ENCODE data around the gene RCC1.
"Not testable (repeated sequence)": the region's sequence is repeated elsewhere in the genome, so short reads cannot be mapped to it uniquely, and the experiment has no call there.

The RCC1 gene, protein sequence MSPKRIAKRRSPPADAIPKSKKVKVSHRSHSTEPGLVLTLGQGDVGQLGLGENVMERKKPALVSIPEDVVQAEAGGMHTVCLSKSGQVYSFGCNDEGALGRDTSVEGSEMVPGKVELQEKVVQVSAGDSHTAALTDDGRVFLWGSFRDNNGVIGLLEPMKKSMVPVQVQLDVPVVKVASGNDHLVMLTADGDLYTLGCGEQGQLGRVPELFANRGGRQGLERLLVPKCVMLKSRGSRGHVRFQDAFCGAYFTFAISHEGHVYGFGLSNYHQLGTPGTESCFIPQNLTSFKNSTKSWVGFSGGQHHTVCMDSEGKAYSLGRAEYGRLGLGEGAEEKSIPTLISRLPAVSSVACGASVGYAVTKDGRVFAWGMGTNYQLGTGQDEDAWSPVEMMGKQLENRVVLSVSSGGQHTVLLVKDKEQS

DNA sequence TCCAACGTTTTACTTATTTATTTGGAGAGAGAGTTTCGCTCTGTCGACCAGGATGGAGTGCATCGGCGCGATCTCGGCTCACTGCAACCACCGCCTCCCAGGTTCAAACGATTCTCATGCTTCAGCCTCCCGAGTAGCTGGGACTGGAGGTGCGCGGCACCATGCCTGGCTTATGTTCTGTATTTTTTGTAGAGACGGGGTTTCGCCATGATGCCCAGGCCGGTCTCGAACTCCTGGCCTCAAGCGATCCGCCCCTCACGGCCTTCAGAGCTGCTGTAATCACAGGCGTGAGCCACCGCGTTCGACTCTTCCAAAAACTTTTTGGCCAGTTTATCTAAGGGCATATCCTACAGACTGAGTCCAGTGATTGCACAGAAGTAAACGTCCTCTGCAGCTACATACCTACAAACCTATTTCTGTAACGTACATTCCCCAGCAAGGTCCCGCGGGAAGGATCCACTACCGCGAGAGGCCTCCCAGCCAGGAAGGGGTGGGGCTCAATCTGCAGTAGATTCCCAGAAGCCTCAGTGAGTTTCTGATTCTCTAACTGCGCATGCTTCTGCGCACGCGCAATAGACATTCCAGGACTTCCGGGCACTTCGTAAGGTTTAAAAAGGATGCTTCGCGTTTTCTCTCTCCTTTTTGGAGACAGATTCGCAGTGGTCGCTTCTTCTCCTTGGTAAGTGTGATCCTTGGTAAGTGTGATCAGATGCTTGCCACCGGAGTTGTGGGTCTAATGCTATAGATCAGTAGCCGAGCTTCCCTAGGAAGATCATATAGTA lies at the start of gene RCC1:
TSS of gene RCC1 (plus strand) at position 638 of the 782 bp plus-strand sequence. CDS start 23,824 bp downstream, outside the sequence.
- DNase-seq (ENCODE audit: low spot score), result peak; percentile 99

DNA sequence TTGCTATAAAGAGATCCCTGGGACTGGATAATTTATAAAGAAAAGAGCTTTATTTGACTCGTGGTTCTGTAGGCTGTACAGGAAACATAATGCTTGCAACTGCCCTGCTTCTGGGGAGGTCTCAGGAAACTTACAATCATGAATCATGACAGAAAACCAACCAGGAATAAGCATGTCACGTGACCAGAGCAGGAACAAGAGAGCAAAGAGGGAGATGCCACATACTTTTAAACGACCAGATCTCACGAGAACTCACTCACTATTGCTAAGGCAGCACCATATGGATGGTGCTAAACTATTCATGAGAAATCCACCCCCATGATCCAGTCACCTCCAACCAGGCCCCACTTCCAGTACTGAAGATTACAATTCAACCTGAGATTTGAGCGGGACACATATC lies 49.8 kb upstream of the RCC1 start:
- no peak for DNase-seq (ENCODE audit: low spot score)

DNA sequence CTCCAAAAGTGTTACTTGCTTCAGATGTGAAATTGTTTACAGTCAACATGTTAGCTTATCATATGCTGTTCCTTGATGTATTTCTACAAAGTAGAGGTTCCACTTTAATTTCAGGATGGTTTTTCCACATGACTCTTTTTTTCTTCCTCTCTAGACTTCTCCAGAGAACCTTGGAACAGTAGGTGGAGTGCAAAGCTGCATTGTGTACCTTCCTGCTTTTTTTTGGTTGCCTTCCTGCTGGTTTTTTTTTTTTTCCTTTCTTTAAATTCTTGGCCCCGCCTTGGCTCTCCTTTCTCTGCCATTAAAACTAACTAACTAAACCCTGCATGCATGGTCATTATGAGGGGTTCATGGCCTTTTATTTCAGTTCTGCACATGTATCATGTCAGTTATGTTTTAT lies 48.2 kb upstream of the RCC1 start:
- no peak for DNase-seq (ENCODE audit: low spot score)

DNA sequence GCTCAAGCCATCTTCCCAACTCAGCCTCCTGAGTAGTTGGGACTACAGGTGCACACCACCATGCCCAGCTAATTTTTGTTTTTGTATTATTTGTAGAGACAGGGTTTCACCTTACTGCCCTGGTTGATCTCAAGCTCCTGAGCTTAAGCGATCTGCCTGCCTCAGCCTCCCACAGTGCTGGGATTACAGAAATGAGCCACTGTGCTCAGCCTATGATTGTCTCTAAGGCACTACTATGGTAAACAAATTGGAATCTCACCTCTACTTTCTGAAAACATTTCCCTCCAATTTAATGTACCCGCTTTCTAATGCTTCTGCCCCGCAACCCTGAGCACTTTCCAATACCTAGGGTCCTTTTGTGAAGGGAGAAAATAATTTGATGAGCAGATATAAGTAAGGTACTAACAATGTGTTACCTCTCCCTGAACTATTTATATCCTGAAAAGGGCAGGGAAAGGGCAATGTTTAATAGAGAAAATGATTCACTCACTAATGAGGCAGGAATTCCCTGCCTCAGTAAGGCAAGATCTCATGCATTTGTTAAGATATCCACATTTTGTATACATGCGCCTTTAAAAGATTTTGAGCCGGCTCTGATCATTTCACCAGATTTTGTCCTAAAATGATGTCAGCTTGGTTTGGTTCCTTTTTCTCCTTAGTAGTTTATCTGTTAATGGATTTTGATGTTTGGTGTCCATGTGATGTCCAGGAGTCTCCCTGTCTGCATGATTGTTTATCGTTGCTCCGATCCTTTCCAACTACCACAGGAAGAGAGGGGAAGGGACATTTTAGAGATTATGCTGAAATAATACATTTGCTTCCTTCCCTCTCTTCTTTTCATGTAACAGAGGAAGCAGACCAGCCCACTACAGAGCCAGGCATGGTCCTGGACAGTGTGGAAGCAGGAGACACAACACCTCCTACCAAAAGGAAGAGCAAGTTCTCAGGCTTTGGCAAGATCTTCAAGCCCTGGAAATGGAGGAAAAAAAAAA lies 47.3 kb upstream of the RCC1 start:
- no peak for DNase-seq (ENCODE audit: low spot score)

DNA sequence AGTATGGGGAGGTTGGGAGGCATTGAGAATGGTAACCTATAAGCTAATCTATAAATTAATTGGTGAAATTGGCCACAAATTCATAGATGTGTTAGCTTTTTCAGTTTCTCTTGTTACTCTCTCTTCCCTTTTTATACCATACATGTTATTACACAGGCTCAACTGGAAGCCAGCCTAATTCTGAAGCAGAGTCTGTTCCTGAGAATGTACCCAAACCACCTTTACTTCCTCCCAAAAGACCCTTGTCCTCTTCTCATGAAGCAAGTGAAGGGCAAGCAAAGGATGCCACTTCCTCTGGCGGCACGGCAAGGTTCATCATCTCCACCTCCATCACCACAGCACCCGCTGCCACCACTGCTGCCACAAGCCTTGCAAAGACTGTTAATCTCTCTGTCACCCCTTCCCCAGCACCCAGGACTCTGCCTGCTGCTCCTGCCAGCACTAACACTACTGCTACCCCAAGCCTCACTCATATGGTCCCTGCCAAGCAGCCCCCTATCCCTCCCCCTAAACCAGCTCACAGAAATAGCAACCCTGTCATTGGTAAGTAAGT lies 39.5 kb upstream of the RCC1 start:
- DNase-seq (ENCODE audit: low spot score), result no peak

DNA sequence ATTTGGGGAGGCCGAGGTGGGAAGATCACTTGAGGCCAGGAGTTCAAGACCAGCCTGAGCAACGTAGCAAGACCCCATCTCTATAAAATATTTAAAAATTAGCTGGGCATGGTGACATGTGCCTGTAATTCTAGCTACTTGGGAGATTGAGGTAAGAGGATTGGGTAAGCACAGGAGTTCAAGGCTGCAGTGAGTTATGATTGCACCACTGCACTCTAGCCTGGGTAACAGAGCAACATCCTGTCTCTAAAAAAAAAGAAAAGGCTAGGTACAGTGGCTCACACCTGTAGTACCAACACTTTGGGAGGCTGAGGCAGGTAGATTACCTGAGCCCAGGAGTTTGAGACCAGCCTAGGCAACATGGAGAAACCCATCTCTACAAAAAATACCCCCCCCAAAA lies 35.7 kb upstream of the RCC1 start:
- DNase-seq (ENCODE audit: low spot score), result no peak

DNA sequence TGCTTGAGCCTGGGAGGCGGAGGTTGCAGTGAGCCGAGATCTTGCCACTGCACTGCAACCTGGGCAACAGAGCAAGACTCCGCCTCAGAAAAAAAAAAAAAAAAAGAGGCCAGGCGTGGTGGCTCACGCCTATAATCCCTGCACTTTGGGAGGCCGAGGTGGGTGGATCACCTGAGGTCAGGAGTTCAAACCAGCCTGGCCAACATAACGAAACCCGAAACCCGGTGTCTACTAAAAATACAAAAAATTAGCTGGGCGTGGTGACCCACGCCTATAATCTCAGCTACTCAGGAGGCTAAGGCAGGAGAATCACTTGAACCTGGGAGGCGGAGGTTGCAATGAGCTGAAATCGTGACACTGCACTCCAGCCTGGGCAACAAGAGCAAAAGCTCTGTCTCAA lies 26.3 kb upstream of the RCC1 start:
- DNase-seq (ENCODE audit: low spot score), result not testable (repeated sequence)

DNA sequence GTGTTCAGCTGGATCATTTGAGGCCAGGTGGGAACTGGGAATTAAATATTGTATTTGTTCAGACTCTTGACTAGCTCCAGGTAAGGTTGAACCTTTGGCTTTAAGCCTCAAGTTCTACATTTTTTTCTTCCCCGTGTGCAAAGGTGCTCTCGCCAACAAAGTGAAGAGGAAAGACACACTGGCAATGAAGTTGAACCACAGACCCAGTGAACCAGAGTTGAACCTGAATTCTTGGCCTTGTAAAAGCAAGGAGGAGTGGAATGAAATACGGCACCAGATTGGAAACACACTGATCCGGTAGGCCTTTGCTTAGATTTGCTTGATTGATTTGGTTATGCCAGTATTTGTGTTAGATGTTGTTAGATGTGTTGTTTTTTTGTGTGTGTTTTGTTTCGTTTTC lies 25.5 kb upstream of the RCC1 start:
- DNase-seq (ENCODE audit: low spot score), result no peak

DNA sequence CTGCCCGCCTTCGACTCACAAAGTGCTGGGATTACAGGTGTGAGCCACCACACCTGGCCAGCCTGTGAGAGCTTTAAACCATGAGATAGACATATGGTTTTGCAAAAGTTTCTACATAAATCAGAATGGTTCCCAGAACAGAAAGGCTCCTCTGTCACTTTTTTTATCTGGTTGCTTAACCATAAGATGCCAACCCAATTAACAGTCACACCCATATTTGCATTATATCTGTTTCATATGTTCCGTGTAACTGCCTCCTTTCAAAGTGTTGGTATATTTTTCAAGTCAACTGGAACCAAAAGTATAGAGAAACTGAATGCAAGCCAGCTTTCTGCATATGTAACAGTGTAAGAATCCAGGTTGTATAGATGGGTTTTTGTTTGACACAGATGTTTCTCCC lies 23.7 kb upstream of the RCC1 start:
- DNase-seq (ENCODE audit: low spot score), result no peak

DNA sequence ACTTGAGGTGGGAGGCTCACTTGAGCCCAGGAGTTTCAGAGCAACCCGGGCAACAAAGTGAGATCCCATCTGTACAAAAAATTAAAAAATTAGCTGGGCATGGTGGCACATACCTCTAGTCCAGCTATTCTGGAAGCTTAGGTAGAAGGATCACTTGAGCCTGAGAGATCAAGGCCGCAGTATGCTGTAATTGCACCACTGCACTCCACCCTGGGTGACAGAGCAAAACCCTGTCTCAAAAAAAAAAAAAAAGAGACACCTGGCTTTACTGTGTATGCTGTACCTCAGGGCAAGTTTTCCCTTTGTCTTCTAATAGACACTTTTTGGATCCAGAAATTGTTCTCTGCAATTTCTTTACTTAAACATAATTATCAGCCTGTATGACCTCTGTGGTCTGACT lies 23.1 kb upstream of the RCC1 start:
- no peak for DNase-seq (ENCODE audit: low spot score)

DNA sequence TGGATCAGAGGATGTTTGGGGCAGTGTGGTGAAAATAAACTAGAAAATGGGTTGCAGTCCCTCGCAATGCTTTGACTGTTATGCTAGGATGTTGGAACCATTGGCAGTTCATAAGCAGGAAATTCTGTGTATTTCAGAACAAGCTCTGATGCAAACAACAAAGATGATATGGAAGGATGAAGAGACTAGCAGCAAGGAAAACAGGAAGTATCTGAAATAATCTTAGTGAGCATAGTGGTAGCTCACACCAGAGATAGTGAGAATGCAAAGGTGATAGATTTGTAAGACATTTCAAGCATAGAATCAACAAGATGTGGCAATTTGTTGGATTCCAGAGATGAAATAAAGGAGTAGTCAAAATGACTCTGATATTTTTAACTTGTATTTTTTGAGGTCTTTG lies 11.1 kb upstream of the RCC1 start:
- DNase-seq (ENCODE audit: low spot score), result no peak

DNA sequence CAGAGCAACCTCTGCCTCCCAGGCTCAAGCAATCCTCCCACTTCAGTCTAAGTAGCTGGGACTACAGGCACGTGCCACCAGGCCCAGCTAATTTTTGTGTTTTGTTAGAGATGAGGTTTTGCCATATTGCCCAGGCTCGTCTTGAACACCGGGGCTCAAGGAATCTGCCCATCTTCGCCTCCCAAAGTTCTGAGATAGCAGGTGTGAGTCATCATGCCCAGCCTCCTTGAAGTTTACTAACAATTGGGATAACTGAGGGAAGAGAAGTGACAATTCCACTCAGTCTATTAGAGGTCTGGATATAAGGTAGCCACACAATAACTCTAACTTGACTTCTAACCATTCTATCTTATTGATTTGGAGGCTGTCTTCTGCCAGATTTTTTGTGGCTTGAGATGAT lies 6.3 kb upstream of the RCC1 start:
- no peak for DNase-seq (ENCODE audit: low spot score)

DNA sequence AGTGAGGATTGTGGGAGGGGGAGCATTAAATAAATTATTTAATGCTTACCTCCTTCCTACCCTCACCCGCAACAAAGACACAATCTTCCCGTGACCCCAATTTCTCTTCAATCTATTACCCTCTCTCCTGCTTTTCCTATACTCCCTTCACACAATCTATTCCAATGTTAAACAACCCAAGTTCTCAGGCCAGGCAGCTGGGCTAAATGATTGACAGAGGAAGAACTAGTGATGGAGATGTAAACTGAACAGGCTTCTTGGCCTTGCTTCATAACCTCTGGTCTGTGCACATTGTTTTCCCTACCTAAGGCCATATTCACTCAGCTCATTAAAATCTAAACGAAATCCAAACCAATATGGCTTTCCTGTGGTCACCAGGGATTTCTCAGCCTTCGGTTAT lies 3.9 kb upstream of the RCC1 start:
- no peak for DNase-seq (ENCODE audit: low spot score)

DNA sequence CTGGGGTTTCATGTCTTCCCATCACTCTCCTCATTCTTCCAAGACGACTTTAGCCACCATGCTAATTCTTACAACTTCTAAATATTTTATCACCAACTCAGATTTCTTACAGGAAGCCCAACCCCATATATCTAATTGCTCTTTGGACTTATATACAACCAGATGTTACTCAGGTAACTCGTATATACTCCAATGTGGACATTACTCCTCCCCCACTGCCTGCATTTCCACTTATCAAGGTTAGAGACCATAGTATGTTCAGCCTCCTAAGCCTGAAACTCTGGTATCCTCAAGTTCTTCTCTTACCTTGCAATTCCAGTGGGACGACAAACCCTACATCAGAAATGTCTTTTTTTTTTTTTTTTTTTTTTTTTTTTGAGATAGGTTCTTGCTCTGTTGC lies 2.7 kb upstream of the RCC1 start:
- no peak for DNase-seq (ENCODE audit: low spot score)

DNA sequence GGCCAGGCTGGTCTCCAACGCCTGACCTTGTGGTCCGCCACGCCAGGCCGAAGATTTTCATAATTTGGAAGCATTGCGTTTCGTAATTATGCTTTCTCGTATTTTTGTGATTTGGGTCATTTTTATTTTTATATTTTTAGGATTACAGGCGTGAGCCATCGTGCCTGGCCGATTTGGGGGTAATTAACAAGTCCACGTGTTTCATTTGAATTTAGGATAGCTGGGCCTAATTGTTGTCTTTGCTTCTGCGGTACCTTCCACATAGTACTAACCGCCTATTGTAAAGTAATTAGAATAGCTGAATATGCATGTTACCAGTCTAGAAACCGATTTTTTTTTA lies 1.0 kb downstream of the RCC1 start:
- DNase-seq (ENCODE audit: low spot score), result no peak

DNA sequence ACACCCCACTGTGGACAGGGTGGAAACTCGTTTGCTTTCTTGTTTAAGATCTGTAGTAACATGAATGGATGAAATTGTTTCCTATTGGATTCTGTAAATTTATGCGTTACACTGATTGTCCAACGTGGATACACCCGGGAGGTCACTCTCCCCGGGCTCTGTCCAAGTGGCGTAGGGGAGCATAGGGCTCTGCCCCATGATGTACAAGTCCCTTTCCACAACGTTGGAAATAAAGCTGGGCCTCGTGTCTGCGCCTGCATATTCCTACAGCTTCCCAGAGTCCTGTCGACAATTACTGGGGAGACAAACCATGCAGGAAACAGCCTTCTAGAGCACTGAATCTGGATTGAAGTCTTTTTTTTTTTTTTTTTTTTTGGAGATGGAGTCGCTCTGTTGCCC lies 1.4 kb downstream of the RCC1 start:
- DNase-seq (ENCODE audit: low spot score), result no peak

DNA sequence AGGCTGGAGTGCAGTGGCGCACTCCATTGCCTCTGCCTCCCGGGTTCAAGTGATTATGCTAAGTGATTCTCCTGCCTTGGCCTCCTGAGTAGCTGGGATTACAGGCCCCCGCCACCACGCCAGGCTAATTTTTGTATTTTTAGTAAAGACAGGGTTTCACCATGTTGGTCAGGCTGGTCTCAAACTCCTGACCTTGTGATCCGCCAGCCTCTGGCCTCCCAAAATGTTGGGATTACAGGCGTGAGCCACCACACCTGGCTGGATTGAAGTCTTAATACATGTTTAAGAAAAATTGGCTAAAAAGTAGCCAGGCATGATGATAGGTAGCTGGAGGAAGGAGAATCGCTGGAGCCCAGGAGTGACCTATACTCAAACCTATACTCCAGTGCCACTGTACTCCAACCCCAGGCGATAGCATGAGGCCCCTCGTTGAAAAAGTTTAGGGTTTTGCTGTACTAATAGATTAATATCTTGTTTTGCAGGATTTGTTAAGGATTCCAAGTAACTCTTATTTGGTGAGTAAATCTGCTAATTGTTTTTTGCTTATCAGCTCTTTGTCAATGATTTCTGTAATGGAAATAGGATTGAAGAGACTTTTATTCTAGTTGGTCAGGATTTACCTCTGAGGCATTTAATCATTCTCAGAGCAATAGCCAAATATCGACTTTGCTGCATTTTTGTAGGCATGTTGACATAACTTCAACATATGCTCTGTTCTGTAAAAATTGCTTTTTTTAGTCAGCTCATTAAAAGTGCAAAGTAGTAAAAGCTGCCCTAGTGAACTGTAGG lies 2.0 kb downstream of the RCC1 start:
- DNase-seq (ENCODE audit: low spot score), result no peak

DNA sequence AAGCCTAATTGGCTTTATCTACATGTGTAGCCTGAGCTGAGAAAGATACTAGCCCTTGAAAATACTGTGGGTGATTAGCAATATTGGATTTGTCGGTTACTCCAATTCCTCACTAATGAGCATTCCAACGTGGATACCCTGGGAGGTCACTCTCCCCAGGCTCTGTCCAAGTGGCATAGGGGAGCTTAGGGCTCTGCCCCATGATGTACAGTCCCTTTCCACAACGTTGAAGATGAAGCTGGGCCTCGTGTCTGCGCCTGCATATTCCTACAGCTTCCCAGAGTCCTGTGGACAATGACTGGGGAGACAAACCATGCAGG lies 2.6 kb downstream of the RCC1 start:
- no peak for DNase-seq (ENCODE audit: low spot score)

DNA sequence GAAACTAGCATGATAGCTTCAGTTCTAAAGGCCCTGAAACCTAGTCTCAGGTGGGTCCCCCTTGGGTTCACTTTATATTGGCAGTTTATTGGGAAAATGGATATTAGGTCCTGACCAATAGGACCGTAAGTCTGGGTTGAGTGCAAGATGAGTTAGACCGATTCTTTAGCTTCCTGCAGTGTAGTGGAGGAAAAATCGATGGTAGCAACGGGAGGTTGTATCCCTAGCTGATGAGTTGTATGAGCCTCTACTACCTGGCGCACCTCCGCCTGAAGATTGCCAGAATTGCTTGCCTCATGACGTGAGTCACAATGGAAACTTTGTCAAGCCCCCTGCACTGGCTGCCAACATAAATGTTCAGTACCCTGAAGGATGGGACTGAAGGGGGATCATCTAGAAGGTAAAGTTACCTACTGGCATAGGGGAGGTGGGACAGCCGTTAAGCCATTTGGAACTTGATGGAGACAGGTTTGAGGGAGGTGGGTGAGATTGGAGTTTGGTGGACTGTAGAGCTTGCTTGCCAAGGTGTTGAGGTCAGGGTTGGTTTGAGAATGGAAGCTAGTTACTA lies 3.9 kb downstream of the RCC1 start:
- DNase-seq (ENCODE audit: low spot score), result no peak

DNA sequence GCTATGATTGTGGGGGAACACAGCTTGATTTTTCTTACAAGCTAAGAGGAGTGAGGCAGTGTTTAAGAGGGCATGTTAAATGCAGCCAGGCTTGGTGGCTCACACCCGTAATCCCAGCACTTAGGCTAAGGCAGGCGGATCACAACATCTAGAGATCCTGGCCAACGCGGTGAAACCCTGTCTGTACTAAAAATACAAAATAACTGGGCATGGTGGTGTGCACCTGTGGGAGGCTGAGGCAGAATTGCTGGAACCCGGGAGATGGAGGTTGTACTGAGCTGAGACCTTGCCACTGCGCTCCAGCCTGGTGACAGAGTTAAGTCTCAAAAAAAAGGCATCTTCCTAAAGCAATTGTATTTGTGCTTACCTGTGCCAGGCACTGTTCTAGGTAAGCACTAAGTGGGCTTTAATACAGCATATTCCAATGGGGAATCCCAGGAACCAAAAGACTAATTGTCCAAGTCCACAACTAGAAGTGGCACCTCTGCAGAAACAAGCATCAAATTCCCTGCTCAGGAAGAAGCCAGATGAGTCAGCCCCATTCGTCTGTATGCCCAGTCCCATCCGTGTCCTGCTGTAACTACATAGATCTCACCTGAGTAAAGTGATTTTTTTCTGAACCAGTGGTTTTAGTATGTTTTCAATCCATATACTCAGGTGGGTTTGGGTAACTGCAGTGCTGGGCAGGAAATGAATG lies 4.6 kb downstream of the RCC1 start:
- DNase-seq (ENCODE audit: low spot score), result peak; percentile 52
